Neural cell (in vitro differentiated cells): ENCODE measurements around the gene LPP. TPM values are rescaled to one million over a fixed set of nuclear protein-coding genes. Genes with fewer than 3 reads are reported as not detected.
A peak's percentile ranks its signal among the peaks of the same experiment; 100 is the strongest.

Experiments
- H2AFZ ChIP-seq: fragments of 200-600, 300-800 bp; sonication (generic), shearing (Covaris generic); 2 replicates; pipeline ENCODE4 v1.6.0; 2014; ENCODE audit warnings: low read depth, mild to moderate bottlenecking, antibody characterized with exemption, low read length, moderate library complexity
- H3F3A ChIP-seq: fragments of 200-600 bp; shearing (Covaris generic); 2 replicates; pipeline ENCODE4 v1.6.1; 2016; ENCODE audit warnings: mild to moderate bottlenecking, moderate library complexity, mixed read lengths, antibody characterized with exemption, low read length; ENCODE audit not compliant: insufficient read depth, poor library complexity, severe bottlenecking
- H3K27ac ChIP-seq: fragments of 200-600, 300-800 bp; sonication (generic), shearing (Covaris generic); 2 replicates; pipeline ENCODE4 v1.5.1; 2014; ENCODE audit warnings: mild to moderate bottlenecking, low read length, moderate library complexity
- H3K27me3 ChIP-seq: fragments of 300-800, 200-600 bp; sonication (generic), shearing (Covaris generic); 2 replicates; pipeline ENCODE4 v1.6.0; 2014; ENCODE audit warnings: mild to moderate bottlenecking, low read depth, low read length, moderate library complexity; ENCODE audit not compliant: insufficient read depth
- H3K36me3 ChIP-seq: fragments of 300-800, 200-600 bp; sonication (generic), shearing (Covaris generic); 2 replicates; pipeline ENCODE4 v1.5.1; 2014; ENCODE audit warnings: mild to moderate bottlenecking, antibody characterized with exemption, low read length, moderate library complexity; ENCODE audit not compliant: insufficient read depth
- H3K4me2 ChIP-seq: fragments of 300-800, 200-600 bp; sonication (generic), shearing (Covaris generic); 2 replicates; pipeline ENCODE4 v1.6.0; 2014; ENCODE audit warnings: mild to moderate bottlenecking, low read length
- H3K4me3 ChIP-seq: fragments of 300-800, 200-600 bp; sonication (generic), shearing (Covaris generic); 2 replicates; pipeline ENCODE4 v1.5.1; 2014; ENCODE audit warnings: mild to moderate bottlenecking, low read length, moderate library complexity
- H3K79me2 ChIP-seq: fragments of 200-600 bp; shearing (Covaris generic); replicated peaks from 2 replicates; pipeline ENCODE4 v1.6.0; 2014; ENCODE audit warnings: mild to moderate bottlenecking, low read length, moderate library complexity; ENCODE audit not compliant: insufficient read depth
- H3K9ac ChIP-seq: fragments of 300-800, 200-600 bp; sonication (generic), shearing (Covaris generic); 2 replicates; pipeline ENCODE4 v1.6.1; 2016; ENCODE audit warnings: mild to moderate bottlenecking, low read length, mixed read lengths
- H3K9me2 ChIP-seq: fragments of 200-600 bp; shearing (Covaris generic); 2 replicates; pipeline ENCODE4 v1.6.1; 2016; ENCODE audit warnings: mild to moderate bottlenecking, low read length, mixed read lengths; ENCODE audit not compliant: insufficient read depth
- H3K9me3 ChIP-seq: fragments of 200-600, 300-800 bp; sonication (generic), shearing (Covaris generic); 2 replicates; pipeline ENCODE4 v1.6.1; 2016; ENCODE audit warnings: mild to moderate bottlenecking, mixed run types, low read length, moderate library complexity, mixed read lengths
- H4K20me1 ChIP-seq: fragments of 200-600 bp; shearing (Covaris generic); 2 replicates; pipeline ENCODE4 v1.6.1; 2016; ENCODE audit warnings: mild to moderate bottlenecking, mixed run types; ENCODE audit not compliant: insufficient read depth
- EP300 ChIP-seq: fragments of 450-650 bp; conservative IDR thresholded peaks from 2 replicates; pipeline ENCODE4 v1.6.1; 2014; ENCODE audit warnings: antibody characterized with exemption, mild to moderate bottlenecking, moderate library complexity; ENCODE audit not compliant: poor library complexity, severe bottlenecking
- EZH2 ChIP-seq: fragments of 200-600, 300-800 bp; shearing (Covaris generic), sonication (generic); IDR thresholded peaks from 2 replicates; pipeline ENCODE4 v1.6.1; 2014; ENCODE audit warnings: antibody characterized with exemption, low read length, borderline replicate concordance, mild to moderate bottlenecking; ENCODE audit not compliant: insufficient read depth, poor library complexity, severe bottlenecking
- MXI1 ChIP-seq: fragments of 450-650 bp; conservative IDR thresholded peaks from 2 replicates; pipeline ENCODE4 v1.6.1; 2014; ENCODE audit warnings: antibody characterized with exemption, mild to moderate bottlenecking; ENCODE audit not compliant: poor library complexity, severe bottlenecking
- POLR2AphosphoS5 ChIP-seq: IDR thresholded peaks from 2 replicates; pipeline ENCODE4 v1.6.1; 2012
- RAD21 ChIP-seq: fragments of 450-650 bp; conservative IDR thresholded peaks from 2 replicates; pipeline ENCODE4 v1.6.1; 2014; ENCODE audit warnings: antibody characterized with exemption, mild to moderate bottlenecking, moderate library complexity
- SMC3 ChIP-seq: fragments of 450-650 bp; conservative IDR thresholded peaks from 2 replicates; pipeline ENCODE4 v1.6.1; 2014; ENCODE audit warnings: antibody characterized with exemption, mild to moderate bottlenecking, moderate library complexity; ENCODE audit not compliant: poor library complexity
- TAF1 ChIP-seq: IDR thresholded peaks from 2 replicates; pipeline ENCODE4 v1.6.1; 2012; ENCODE audit warnings: low read depth
- polyA plus RNA-seq: library from polyadenylated mRNA; depleted of rRNA; stranded (reverse); fragments of >200 nt; gene quantifications from 2 replicates; pipeline ENCODE4 v1.2.3, GENCODE V29; 2014
- TF ChIP-seq, protein P1 (sequence below): fragments of 450-650 bp; IDR thresholded peaks from 2 replicates; pipeline ENCODE4 v1.5.1; 2014; ENCODE audit warnings: antibody characterized with exemption, mild to moderate bottlenecking, moderate library complexity; ENCODE audit not compliant: poor library complexity, severe bottlenecking
- TF ChIP-seq, protein P2 (sequence below): IDR thresholded peaks from 2 replicates; pipeline ENCODE4 v1.6.1; 2012; ENCODE audit warnings: borderline replicate concordance

Gene LPP
- polyA plus RNA-seq, 1 donor from 2014 or later, result 3.0 TPM

DNA sequence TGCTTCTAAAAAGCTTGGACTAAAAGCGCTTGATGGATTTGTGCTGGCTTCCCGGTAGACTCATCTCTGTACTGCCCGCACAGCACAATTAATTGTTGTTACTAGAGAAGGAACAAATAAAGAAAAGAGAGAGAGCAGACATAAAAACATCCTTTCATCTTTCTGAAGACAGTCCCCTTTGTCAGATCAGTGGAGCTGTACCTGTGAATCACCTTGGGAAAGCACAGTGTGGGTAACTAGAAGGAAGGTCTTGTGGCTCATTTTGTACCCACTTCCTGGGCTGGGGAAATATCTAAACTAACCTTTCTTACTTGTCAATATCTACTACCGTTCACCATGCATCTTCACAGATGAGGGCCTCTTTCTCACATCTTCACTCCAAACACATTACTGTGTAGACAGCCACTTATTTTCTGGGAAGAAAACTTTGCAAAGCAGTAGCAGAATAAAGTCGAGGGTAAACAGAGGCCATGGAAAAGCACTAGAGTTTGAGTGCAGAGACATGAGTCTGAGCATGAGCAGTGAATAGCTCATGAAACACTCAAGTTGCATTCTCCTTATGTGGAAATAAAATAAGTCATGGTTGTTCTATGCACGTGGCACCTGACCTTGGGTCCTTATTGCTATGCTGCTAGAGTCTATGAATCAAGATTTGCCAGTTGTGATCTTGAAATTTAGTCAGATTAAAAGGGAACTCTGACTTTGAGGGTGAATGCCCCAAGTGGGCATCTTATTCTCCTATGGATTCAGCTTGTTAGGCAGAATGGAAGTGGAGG, 169.3 kb downstream of the LPP start:
- no peak overlapping the region for H3K4me3 ChIP-seq

DNA sequence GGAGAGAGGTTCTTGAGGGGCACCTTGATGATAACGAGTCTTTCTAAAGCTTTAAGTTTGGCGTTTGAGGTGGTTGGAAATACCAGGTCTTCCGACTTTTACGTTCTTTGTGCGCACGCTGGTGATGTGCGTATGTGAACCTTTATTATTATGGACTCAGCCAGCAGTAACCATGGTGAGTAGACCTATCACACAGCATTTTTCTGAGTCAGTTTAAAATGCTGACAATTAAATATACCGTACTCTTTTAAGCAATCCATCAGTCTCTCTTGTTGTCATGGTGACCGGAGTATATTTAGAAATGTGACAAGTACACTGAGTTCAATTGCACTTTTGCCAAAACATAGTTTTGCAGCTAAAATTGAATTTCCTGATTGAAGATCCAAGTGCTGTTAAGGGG, 172.2 kb downstream of the LPP start:
- Histone ChIP-seq H3K27ac (peak overlapping the region; percentile 81), H3K4me2 (peak overlapping the region; percentile 37), H3K79me2 (no peaks in the 10 kb centered on the region), H3K9me2 (no peaks in the 10 kb centered on the region), H3K9ac (peak overlapping the region; percentile 36), H4K20me1 (no peaks in the 10 kb centered on the region), H3K36me3 (no peaks in the 10 kb centered on the region), H3K9me3 (no peaks in the 10 kb centered on the region), H3K4me3 (peak overlapping the region; percentile 44), H3K27me3 (no peaks in the 10 kb centered on the region), H2AFZ (no peak overlapping the region), H3F3A (no peaks in the 10 kb centered on the region)
- TF ChIP-seq EZH2 (no peak), TAF1 (no peak), RAD21 (no peak), POLR2AphosphoS5 (peak; percentile 31), MXI1 (no peak), SMC3 (peak; percentile 37), EP300 (peak; percentile 73)
- TF ChIP-seq, protein P1, sequence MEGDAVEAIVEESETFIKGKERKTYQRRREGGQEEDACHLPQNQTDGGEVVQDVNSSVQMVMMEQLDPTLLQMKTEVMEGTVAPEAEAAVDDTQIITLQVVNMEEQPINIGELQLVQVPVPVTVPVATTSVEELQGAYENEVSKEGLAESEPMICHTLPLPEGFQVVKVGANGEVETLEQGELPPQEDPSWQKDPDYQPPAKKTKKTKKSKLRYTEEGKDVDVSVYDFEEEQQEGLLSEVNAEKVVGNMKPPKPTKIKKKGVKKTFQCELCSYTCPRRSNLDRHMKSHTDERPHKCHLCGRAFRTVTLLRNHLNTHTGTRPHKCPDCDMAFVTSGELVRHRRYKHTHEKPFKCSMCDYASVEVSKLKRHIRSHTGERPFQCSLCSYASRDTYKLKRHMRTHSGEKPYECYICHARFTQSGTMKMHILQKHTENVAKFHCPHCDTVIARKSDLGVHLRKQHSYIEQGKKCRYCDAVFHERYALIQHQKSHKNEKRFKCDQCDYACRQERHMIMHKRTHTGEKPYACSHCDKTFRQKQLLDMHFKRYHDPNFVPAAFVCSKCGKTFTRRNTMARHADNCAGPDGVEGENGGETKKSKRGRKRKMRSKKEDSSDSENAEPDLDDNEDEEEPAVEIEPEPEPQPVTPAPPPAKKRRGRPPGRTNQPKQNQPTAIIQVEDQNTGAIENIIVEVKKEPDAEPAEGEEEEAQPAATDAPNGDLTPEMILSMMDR, result no peak

More for the DNA sequence above, 169.3 kb downstream of the LPP start:
- no peaks in the 10 kb centered on the region for H3K36me3 ChIP-seq
- H3K27ac ChIP-seq, result no peak overlapping the region
- no peaks in the 10 kb centered on the region for H4K20me1 ChIP-seq
- no peaks in the 10 kb centered on the region for H3F3A ChIP-seq
- H3K9me2 ChIP-seq, result no peaks in the 10 kb centered on the region
- TF ChIP-seq MXI1 (no peak), RAD21 (no peak), EZH2 (no peak), TAF1 (no peak), EP300 (no peak)
- TF ChIP-seq, protein P1, result no peak
- TF ChIP-seq, protein P2, sequence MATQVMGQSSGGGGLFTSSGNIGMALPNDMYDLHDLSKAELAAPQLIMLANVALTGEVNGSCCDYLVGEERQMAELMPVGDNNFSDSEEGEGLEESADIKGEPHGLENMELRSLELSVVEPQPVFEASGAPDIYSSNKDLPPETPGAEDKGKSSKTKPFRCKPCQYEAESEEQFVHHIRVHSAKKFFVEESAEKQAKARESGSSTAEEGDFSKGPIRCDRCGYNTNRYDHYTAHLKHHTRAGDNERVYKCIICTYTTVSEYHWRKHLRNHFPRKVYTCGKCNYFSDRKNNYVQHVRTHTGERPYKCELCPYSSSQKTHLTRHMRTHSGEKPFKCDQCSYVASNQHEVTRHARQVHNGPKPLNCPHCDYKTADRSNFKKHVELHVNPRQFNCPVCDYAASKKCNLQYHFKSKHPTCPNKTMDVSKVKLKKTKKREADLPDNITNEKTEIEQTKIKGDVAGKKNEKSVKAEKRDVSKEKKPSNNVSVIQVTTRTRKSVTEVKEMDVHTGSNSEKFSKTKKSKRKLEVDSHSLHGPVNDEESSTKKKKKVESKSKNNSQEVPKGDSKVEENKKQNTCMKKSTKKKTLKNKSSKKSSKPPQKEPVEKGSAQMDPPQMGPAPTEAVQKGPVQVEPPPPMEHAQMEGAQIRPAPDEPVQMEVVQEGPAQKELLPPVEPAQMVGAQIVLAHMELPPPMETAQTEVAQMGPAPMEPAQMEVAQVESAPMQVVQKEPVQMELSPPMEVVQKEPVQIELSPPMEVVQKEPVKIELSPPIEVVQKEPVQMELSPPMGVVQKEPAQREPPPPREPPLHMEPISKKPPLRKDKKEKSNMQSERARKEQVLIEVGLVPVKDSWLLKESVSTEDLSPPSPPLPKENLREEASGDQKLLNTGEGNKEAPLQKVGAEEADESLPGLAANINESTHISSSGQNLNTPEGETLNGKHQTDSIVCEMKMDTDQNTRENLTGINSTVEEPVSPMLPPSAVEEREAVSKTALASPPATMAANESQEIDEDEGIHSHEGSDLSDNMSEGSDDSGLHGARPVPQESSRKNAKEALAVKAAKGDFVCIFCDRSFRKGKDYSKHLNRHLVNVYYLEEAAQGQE, result no peak
- H3K79me2 ChIP-seq, result no peaks in the 10 kb centered on the region
- H3K9ac ChIP-seq, result no peak overlapping the region
- H2AFZ ChIP-seq, result no peak overlapping the region
- no peaks in the 10 kb centered on the region for H3K27me3 ChIP-seq
- H3K4me2 ChIP-seq, result no peak overlapping the region
- no peaks in the 10 kb centered on the region for H3K9me3 ChIP-seq
